Neural cell (in vitro differentiated cells): ENCODE data around the gene ASB10. TPM values are rescaled to one million over a fixed set of nuclear protein-coding genes. Genes with fewer than 3 reads are reported as not detected.

Source experiments
- H2AFZ ChIP-seq: fragments of 200-600, 300-800 bp; sonication (generic), shearing (Covaris generic); 2 replicates; pipeline ENCODE4 v1.6.0; 2014; ENCODE audit warnings: low read depth, mild to moderate bottlenecking, antibody characterized with exemption, low read length, moderate library complexity
- H3F3A ChIP-seq: fragments of 200-600 bp; shearing (Covaris generic); 2 replicates; pipeline ENCODE4 v1.6.1; 2016; ENCODE audit warnings: mild to moderate bottlenecking, moderate library complexity, mixed read lengths, antibody characterized with exemption, low read length; ENCODE audit not compliant: insufficient read depth, poor library complexity, severe bottlenecking
- H3K27ac ChIP-seq: fragments of 200-600, 300-800 bp; sonication (generic), shearing (Covaris generic); 2 replicates; pipeline ENCODE4 v1.5.1; 2014; ENCODE audit warnings: mild to moderate bottlenecking, low read length, moderate library complexity
- H3K27me3 ChIP-seq: fragments of 300-800, 200-600 bp; sonication (generic), shearing (Covaris generic); 2 replicates; pipeline ENCODE4 v1.6.0; 2014; ENCODE audit warnings: mild to moderate bottlenecking, low read depth, low read length, moderate library complexity; ENCODE audit not compliant: insufficient read depth
- H3K36me3 ChIP-seq: fragments of 300-800, 200-600 bp; sonication (generic), shearing (Covaris generic); 2 replicates; pipeline ENCODE4 v1.5.1; 2014; ENCODE audit warnings: mild to moderate bottlenecking, antibody characterized with exemption, low read length, moderate library complexity; ENCODE audit not compliant: insufficient read depth
- H3K4me2 ChIP-seq: fragments of 300-800, 200-600 bp; sonication (generic), shearing (Covaris generic); 2 replicates; pipeline ENCODE4 v1.6.0; 2014; ENCODE audit warnings: mild to moderate bottlenecking, low read length
- H3K4me3 ChIP-seq: fragments of 300-800, 200-600 bp; sonication (generic), shearing (Covaris generic); 2 replicates; pipeline ENCODE4 v1.5.1; 2014; ENCODE audit warnings: mild to moderate bottlenecking, low read length, moderate library complexity
- H3K79me2 ChIP-seq: fragments of 200-600 bp; shearing (Covaris generic); replicated peaks from 2 replicates; pipeline ENCODE4 v1.6.0; 2014; ENCODE audit warnings: mild to moderate bottlenecking, low read length, moderate library complexity; ENCODE audit not compliant: insufficient read depth
- H3K9ac ChIP-seq: fragments of 300-800, 200-600 bp; sonication (generic), shearing (Covaris generic); 2 replicates; pipeline ENCODE4 v1.6.1; 2016; ENCODE audit warnings: mild to moderate bottlenecking, low read length, mixed read lengths
- H3K9me2 ChIP-seq: fragments of 200-600 bp; shearing (Covaris generic); 2 replicates; pipeline ENCODE4 v1.6.1; 2016; ENCODE audit warnings: mild to moderate bottlenecking, low read length, mixed read lengths; ENCODE audit not compliant: insufficient read depth
- H3K9me3 ChIP-seq: fragments of 200-600, 300-800 bp; sonication (generic), shearing (Covaris generic); 2 replicates; pipeline ENCODE4 v1.6.1; 2016; ENCODE audit warnings: mild to moderate bottlenecking, mixed run types, low read length, moderate library complexity, mixed read lengths
- H4K20me1 ChIP-seq: fragments of 200-600 bp; shearing (Covaris generic); 2 replicates; pipeline ENCODE4 v1.6.1; 2016; ENCODE audit warnings: mild to moderate bottlenecking, mixed run types; ENCODE audit not compliant: insufficient read depth
- EP300 ChIP-seq: fragments of 450-650 bp; conservative IDR thresholded peaks from 2 replicates; pipeline ENCODE4 v1.6.1; 2014; ENCODE audit warnings: antibody characterized with exemption, mild to moderate bottlenecking, moderate library complexity; ENCODE audit not compliant: poor library complexity, severe bottlenecking
- EZH2 ChIP-seq: fragments of 200-600, 300-800 bp; shearing (Covaris generic), sonication (generic); IDR thresholded peaks from 2 replicates; pipeline ENCODE4 v1.6.1; 2014; ENCODE audit warnings: antibody characterized with exemption, low read length, borderline replicate concordance, mild to moderate bottlenecking; ENCODE audit not compliant: insufficient read depth, poor library complexity, severe bottlenecking
- MXI1 ChIP-seq: fragments of 450-650 bp; conservative IDR thresholded peaks from 2 replicates; pipeline ENCODE4 v1.6.1; 2014; ENCODE audit warnings: antibody characterized with exemption, mild to moderate bottlenecking; ENCODE audit not compliant: poor library complexity, severe bottlenecking
- POLR2AphosphoS5 ChIP-seq: IDR thresholded peaks from 2 replicates; pipeline ENCODE4 v1.6.1; 2012
- RAD21 ChIP-seq: fragments of 450-650 bp; conservative IDR thresholded peaks from 2 replicates; pipeline ENCODE4 v1.6.1; 2014; ENCODE audit warnings: antibody characterized with exemption, mild to moderate bottlenecking, moderate library complexity
- SMC3 ChIP-seq: fragments of 450-650 bp; conservative IDR thresholded peaks from 2 replicates; pipeline ENCODE4 v1.6.1; 2014; ENCODE audit warnings: antibody characterized with exemption, mild to moderate bottlenecking, moderate library complexity; ENCODE audit not compliant: poor library complexity
- TAF1 ChIP-seq: IDR thresholded peaks from 2 replicates; pipeline ENCODE4 v1.6.1; 2012; ENCODE audit warnings: low read depth
- polyA plus RNA-seq: library from polyadenylated mRNA; depleted of rRNA; stranded (reverse); fragments of >200 nt; gene quantifications from 2 replicates; pipeline ENCODE4 v1.2.3, GENCODE V29; 2014
- TF ChIP-seq, protein P1 (sequence below): IDR thresholded peaks from 2 replicates; pipeline ENCODE4 v1.6.1; 2012; ENCODE audit warnings: borderline replicate concordance
- TF ChIP-seq, protein P2 (sequence below): fragments of 450-650 bp; IDR thresholded peaks from 2 replicates; pipeline ENCODE4 v1.5.1; 2014; ENCODE audit warnings: antibody characterized with exemption, mild to moderate bottlenecking, moderate library complexity; ENCODE audit not compliant: poor library complexity, severe bottlenecking

The ASB10 gene
- polyA plus RNA-seq, 1 donor from 2014 or later = not detected

DNA sequence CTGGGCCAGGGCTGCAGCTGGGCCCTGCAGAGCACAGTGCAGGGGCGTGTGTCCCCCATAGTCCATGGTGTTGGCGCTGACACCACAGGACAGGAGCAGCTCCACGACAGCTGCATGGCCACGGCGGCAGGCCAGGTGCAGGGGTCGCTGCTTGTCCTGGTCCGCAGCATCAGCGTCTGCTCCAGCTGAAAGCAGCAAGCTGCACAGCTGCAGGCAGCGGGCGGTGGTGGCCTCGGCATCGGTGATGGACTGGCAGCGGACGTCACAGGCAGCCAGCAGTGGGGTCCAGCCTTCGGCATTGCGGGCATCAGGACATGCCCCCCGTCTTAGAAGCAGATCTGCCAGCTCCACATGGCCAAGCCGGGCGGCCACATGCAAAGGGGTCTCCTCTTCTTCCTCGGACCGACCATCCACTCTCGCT is 6.0 kb downstream of the ASB10 start:
- Histone ChIP-seq H3K79me2 (no peaks in the 10 kb centered on the region), H2AFZ (no peak overlapping the region), H3K27ac (no peak overlapping the region), H3K9ac (no peak overlapping the region), H3K36me3 (no peaks in the 10 kb centered on the region), H3K4me2 (no peak overlapping the region), H3F3A (no peaks in the 10 kb centered on the region), H3K9me2 (no peaks in the 10 kb centered on the region), H3K4me3 (no peak overlapping the region), H3K9me3 (no peaks in the 10 kb centered on the region), H4K20me1 (no peaks in the 10 kb centered on the region), H3K27me3 (no peaks in the 10 kb centered on the region)
- TF ChIP-seq EZH2 = no peak
- no peak for TF ChIP-seq RAD21
- no peak for TF ChIP-seq TAF1
- no peak for TF ChIP-seq EP300
- TF ChIP-seq, protein P1, sequence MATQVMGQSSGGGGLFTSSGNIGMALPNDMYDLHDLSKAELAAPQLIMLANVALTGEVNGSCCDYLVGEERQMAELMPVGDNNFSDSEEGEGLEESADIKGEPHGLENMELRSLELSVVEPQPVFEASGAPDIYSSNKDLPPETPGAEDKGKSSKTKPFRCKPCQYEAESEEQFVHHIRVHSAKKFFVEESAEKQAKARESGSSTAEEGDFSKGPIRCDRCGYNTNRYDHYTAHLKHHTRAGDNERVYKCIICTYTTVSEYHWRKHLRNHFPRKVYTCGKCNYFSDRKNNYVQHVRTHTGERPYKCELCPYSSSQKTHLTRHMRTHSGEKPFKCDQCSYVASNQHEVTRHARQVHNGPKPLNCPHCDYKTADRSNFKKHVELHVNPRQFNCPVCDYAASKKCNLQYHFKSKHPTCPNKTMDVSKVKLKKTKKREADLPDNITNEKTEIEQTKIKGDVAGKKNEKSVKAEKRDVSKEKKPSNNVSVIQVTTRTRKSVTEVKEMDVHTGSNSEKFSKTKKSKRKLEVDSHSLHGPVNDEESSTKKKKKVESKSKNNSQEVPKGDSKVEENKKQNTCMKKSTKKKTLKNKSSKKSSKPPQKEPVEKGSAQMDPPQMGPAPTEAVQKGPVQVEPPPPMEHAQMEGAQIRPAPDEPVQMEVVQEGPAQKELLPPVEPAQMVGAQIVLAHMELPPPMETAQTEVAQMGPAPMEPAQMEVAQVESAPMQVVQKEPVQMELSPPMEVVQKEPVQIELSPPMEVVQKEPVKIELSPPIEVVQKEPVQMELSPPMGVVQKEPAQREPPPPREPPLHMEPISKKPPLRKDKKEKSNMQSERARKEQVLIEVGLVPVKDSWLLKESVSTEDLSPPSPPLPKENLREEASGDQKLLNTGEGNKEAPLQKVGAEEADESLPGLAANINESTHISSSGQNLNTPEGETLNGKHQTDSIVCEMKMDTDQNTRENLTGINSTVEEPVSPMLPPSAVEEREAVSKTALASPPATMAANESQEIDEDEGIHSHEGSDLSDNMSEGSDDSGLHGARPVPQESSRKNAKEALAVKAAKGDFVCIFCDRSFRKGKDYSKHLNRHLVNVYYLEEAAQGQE = no peak
- no peak for TF ChIP-seq MXI1
- TF ChIP-seq, protein P2, sequence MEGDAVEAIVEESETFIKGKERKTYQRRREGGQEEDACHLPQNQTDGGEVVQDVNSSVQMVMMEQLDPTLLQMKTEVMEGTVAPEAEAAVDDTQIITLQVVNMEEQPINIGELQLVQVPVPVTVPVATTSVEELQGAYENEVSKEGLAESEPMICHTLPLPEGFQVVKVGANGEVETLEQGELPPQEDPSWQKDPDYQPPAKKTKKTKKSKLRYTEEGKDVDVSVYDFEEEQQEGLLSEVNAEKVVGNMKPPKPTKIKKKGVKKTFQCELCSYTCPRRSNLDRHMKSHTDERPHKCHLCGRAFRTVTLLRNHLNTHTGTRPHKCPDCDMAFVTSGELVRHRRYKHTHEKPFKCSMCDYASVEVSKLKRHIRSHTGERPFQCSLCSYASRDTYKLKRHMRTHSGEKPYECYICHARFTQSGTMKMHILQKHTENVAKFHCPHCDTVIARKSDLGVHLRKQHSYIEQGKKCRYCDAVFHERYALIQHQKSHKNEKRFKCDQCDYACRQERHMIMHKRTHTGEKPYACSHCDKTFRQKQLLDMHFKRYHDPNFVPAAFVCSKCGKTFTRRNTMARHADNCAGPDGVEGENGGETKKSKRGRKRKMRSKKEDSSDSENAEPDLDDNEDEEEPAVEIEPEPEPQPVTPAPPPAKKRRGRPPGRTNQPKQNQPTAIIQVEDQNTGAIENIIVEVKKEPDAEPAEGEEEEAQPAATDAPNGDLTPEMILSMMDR = no peak
- TF ChIP-seq POLR2AphosphoS5 = no peak
- TF ChIP-seq SMC3 = no peak

DNA sequence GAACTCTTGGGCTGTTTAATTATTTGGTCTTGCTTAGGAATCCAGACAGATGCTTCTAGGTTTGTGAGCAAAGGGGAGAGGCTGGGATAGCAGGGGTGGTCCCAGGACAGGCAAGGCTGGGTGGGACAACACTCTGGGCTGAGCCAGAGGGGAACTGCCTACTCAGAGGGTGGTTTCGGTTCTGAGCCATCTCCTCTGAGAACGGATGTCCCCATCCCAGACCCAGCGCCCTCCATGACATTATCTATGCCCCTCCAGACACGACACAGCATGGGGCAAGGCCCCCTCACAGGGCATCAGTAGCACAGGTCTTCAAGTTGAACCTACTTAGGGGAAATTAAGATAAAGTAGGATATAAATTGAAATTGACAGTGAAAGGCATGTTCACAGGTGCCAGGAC is 7.1 kb downstream of the ASB10 start:
- Histone ChIP-seq H3K27ac (no peak overlapping the region), H3K9me2 (no peaks in the 10 kb centered on the region), H3K4me3 (no peak overlapping the region), H3K9me3 (no peaks in the 10 kb centered on the region), H3K79me2 (no peaks in the 10 kb centered on the region), H3K36me3 (no peaks in the 10 kb centered on the region), H2AFZ (no peak overlapping the region), H3K9ac (no peak overlapping the region), H3K4me2 (no peak overlapping the region), H3K27me3 (no peaks in the 10 kb centered on the region), H3F3A (no peaks in the 10 kb centered on the region), H4K20me1 (no peaks in the 10 kb centered on the region)
- TF ChIP-seq, protein P2 = no peak
- no peak for TF ChIP-seq SMC3
- no peak for TF ChIP-seq EZH2
